Measurements from ENCODE around the gene MYO3B. TPM values are rescaled to one million over a fixed set of nuclear protein-coding genes. Genes with fewer than 3 reads are reported as not detected.

Gene MYO3B
- polyA plus RNA-seq, 1 donor (not counting 4 experiments of a cell fraction or from before 2014, with no cell fraction given), result 4.4 TPM

DNA sequence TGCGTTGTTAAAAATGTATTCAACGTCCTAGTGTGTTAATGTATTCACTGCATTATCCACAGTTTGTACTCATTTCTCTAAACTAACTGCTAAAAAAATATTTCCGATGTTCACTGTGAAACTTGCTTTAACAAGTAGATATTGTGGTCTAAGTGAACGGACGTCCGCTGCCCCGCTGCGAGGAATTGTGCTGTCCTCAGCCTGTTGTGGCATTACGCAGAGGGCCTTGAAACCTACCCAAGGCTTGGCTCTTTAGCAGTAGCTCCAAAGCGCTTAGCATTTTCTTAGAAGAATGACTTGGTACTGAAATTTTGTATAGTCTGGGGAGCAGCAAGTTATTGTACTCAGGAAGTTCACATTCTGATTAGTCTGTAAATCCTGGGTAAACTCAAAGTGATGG, 400.7 kb downstream of the MYO3B start:
- no peaks in the 10 kb centered on the region for H3K9me1 ChIP-seq (ENCODE audit: control insufficient read depth, extremely low read depth, insufficient read depth, low read length)
- H3K27ac ChIP-seq (ENCODE audit: control insufficient read depth, insufficient read depth, low read length), result no peak overlapping the region
- H3K27me3 ChIP-seq (ENCODE audit: control insufficient read depth, extremely low read depth, insufficient read depth, low read length), result no peaks in the 10 kb centered on the region
- DNase-seq (ENCODE audit: low read depth, low spot score) (no peak), FAIRE-seq (no peak)
- H3K9me3 ChIP-seq (ENCODE audit: control insufficient read depth, low read depth, low read length), result no peaks in the 10 kb centered on the region
- H3K4me3 ChIP-seq (ENCODE audit: control insufficient read depth in 2 of 3, extremely low read depth in 1 of 3, insufficient read depth in 2 of 3, low read depth in 1 of 3, low read length in 3 of 3), result no peak overlapping the region
- H3K79me2 ChIP-seq (ENCODE audit: control insufficient read depth, insufficient read depth, low read length), result no peaks in the 10 kb centered on the region
- H3K36me3 ChIP-seq (ENCODE audit: control insufficient read depth in 2 of 2, extremely low read depth in 1 of 2, insufficient read depth in 2 of 2, low read length in 2 of 2), result no peaks in the 10 kb centered on the region
- TF ChIP-seq, protein P1, sequence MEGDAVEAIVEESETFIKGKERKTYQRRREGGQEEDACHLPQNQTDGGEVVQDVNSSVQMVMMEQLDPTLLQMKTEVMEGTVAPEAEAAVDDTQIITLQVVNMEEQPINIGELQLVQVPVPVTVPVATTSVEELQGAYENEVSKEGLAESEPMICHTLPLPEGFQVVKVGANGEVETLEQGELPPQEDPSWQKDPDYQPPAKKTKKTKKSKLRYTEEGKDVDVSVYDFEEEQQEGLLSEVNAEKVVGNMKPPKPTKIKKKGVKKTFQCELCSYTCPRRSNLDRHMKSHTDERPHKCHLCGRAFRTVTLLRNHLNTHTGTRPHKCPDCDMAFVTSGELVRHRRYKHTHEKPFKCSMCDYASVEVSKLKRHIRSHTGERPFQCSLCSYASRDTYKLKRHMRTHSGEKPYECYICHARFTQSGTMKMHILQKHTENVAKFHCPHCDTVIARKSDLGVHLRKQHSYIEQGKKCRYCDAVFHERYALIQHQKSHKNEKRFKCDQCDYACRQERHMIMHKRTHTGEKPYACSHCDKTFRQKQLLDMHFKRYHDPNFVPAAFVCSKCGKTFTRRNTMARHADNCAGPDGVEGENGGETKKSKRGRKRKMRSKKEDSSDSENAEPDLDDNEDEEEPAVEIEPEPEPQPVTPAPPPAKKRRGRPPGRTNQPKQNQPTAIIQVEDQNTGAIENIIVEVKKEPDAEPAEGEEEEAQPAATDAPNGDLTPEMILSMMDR (optimal IDR thresholded peaks at IDR 0.05 in 1 of 3, IDR thresholded peaks at IDR 0.05 in 1 of 3, conservative IDR thresholded peaks at IDR 0.05 in 1 of 3; ENCODE audit: extremely low read depth in 1 of 3, insufficient read depth in 2 of 3, low read length in 3 of 3), result no peak
- TF ChIP-seq EZH2 (IDR thresholded peaks at IDR 0.05; ENCODE audit: low read length), result no peak
- H4K20me1 ChIP-seq (ENCODE audit: control insufficient read depth, extremely low read depth, insufficient read depth, low read length), result no peaks in the 10 kb centered on the region
- no peaks in the 10 kb centered on the region for H3K4me1 ChIP-seq (ENCODE audit: control insufficient read depth, extremely low read depth, insufficient read depth, low read length)
- no peak overlapping the region for H3K9ac ChIP-seq (ENCODE audit: control insufficient read depth, extremely low read depth, insufficient read depth, low read length)
- no peak overlapping the region for H2AFZ ChIP-seq (ENCODE audit: control insufficient read depth, low read length)
- no peak overlapping the region for H3K4me2 ChIP-seq (ENCODE audit: control insufficient read depth, extremely low read depth, insufficient read depth, low read depth, low read length)
- dilution Hi-C loops (cut with MboI; ENCODE audit: extremely low pct_ligation_motif_present, low sequenced_read_pairs), result no loop called here

DNA sequence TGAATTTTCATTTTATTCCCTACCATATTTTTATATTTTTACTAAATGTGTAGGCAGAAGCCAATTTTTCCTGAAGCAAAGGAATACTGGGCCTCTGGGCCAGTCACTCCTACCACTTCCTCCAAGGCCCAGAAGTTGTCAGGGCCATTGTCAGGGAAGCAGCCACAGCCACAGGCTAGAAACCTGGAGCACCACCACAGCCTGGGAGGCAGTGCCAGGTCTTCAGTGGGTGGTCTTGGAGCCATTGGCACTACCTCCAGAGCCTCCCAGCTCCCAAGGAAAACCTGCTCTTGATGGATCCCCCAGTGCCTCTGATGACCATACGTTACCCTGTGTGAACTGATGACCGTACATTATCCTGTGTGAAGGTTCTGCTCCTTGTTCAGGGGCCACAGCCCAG, 401.6 kb downstream of the MYO3B start:
- dilution Hi-C loops (cut with MboI; ENCODE audit: extremely low pct_ligation_motif_present, low sequenced_read_pairs), result no loop called here
- no peak for TF ChIP-seq EZH2 (IDR thresholded peaks at IDR 0.05; ENCODE audit: low read length)
- FAIRE-seq, result no peak

DNA sequence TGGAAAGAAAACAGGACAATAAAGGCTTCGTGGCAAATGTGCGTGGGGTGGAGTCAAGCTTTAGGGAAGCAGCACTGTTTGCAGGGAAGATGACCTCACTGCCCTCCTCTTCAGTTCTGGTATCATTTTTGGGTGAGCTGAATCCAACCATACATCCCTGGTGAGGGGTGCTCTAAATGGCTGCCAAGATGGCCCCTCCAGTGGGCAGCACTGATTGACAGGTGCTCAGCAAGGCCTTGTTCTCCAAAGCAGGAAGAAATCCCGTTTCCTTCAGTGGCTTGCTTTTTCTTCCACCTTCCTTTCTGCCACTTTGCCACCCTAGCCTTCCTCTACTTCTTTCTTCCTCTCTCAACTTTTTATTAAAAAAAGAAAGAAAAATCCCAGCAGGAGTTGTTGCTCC, 404.4 kb downstream of the MYO3B start:
- no peak overlapping the region for H2AFZ ChIP-seq (ENCODE audit: control insufficient read depth, low read length)
- H3K27ac ChIP-seq (ENCODE audit: control insufficient read depth, insufficient read depth, low read length), result no peak overlapping the region
- no peaks in the 10 kb centered on the region for H3K9me3 ChIP-seq (ENCODE audit: control insufficient read depth, low read depth, low read length)
- peaks cover 12% of the 10 kb centered on the region for H3K4me1 ChIP-seq (ENCODE audit: control insufficient read depth, extremely low read depth, insufficient read depth, low read length)
- no peaks in the 10 kb centered on the region for H3K9me1 ChIP-seq (ENCODE audit: control insufficient read depth, extremely low read depth, insufficient read depth, low read length)
- DNase-seq (ENCODE audit: low read depth, low spot score) (no peak), FAIRE-seq (no peak)
- no peaks in the 10 kb centered on the region for H3K27me3 ChIP-seq (ENCODE audit: control insufficient read depth, extremely low read depth, insufficient read depth, low read length)
- TF ChIP-seq EZH2 (IDR thresholded peaks at IDR 0.05; ENCODE audit: low read length), result no peak
- TF ChIP-seq, protein P1 (optimal IDR thresholded peaks at IDR 0.05 in 1 of 3, IDR thresholded peaks at IDR 0.05 in 1 of 3, conservative IDR thresholded peaks at IDR 0.05 in 1 of 3; ENCODE audit: extremely low read depth in 1 of 3, insufficient read depth in 2 of 3, low read length in 3 of 3), result no peak
- no peak overlapping the region for H3K9ac ChIP-seq (ENCODE audit: control insufficient read depth, extremely low read depth, insufficient read depth, low read length)
- no peak overlapping the region for H3K4me3 ChIP-seq (ENCODE audit: control insufficient read depth in 2 of 3, extremely low read depth in 1 of 3, insufficient read depth in 2 of 3, low read depth in 1 of 3, low read length in 3 of 3)
- no peaks in the 10 kb centered on the region for H3K79me2 ChIP-seq (ENCODE audit: control insufficient read depth, insufficient read depth, low read length)
- no peaks in the 10 kb centered on the region for H4K20me1 ChIP-seq (ENCODE audit: control insufficient read depth, extremely low read depth, insufficient read depth, low read length)
- H3K36me3 ChIP-seq (ENCODE audit: control insufficient read depth in 2 of 2, extremely low read depth in 1 of 2, insufficient read depth in 2 of 2, low read length in 2 of 2), result no peaks in the 10 kb centered on the region
- dilution Hi-C loops (cut with MboI; ENCODE audit: extremely low pct_ligation_motif_present, low sequenced_read_pairs), result no loop called here
- H3K4me2 ChIP-seq (ENCODE audit: control insufficient read depth, extremely low read depth, insufficient read depth, low read depth, low read length), result no peak overlapping the region

More for the DNA sequence above, 401.6 kb downstream of the MYO3B start:
- Histone ChIP-seq H3K9me1 (ENCODE audit: control insufficient read depth, extremely low read depth, insufficient read depth, low read length) (no peaks in the 10 kb centered on the region), H3K27me3 (ENCODE audit: control insufficient read depth, extremely low read depth, insufficient read depth, low read length) (no peaks in the 10 kb centered on the region), H3K79me2 (ENCODE audit: control insufficient read depth, insufficient read depth, low read length) (no peaks in the 10 kb centered on the region), H3K36me3 (ENCODE audit: control insufficient read depth in 2 of 2, extremely low read depth in 1 of 2, insufficient read depth in 2 of 2, low read length in 2 of 2) (no peaks in the 10 kb centered on the region), H3K27ac (ENCODE audit: control insufficient read depth, insufficient read depth, low read length) (no peak overlapping the region), H3K4me1 (ENCODE audit: control insufficient read depth, extremely low read depth, insufficient read depth, low read length) (peaks cover under 1% of the 10 kb centered on the region), H3K9me3 (ENCODE audit: control insufficient read depth, low read depth, low read length) (no peaks in the 10 kb centered on the region), H4K20me1 (ENCODE audit: control insufficient read depth, extremely low read depth, insufficient read depth, low read length) (no peaks in the 10 kb centered on the region), H2AFZ (ENCODE audit: control insufficient read depth, low read length) (no peak overlapping the region), H3K4me2 (ENCODE audit: control insufficient read depth, extremely low read depth, insufficient read depth, low read depth, low read length) (no peak overlapping the region), H3K4me3 (ENCODE audit: control insufficient read depth in 2 of 3, extremely low read depth in 1 of 3, insufficient read depth in 2 of 3, low read depth in 1 of 3, low read length in 3 of 3) (no peak overlapping the region), H3K9ac (ENCODE audit: control insufficient read depth, extremely low read depth, insufficient read depth, low read length) (no peak overlapping the region)
- no peak for DNase-seq (ENCODE audit: low read depth, low spot score)
